Fibroblast of lung (primary cell): ENCODE measurements around the gene SOX12. TPM values are rescaled to one million over a fixed set of nuclear protein-coding genes. Genes with fewer than 3 reads are reported as not detected.

Source experiments
- DNase-seq, 2 donors: peaks; one replicate each; pipeline versions ENCODE4 v3.0.0 to v3.0.0-alpha.2; 2010; ENCODE audit warnings: low read depth in 2 of 2
- H2AFZ ChIP-seq: 2 replicates; pipeline ENCODE4 v1.5.1; 2012; ENCODE audit warnings: low read length, control low read depth, inconsistent platforms
- H3K27ac ChIP-seq: 2 replicates; pipeline ENCODE4 v1.5.1; 2011; ENCODE audit warnings: low read length, control low read depth; ENCODE audit not compliant: insufficient read depth
- H3K27me3 ChIP-seq: 2 replicates; pipeline ENCODE4 v1.5.1; 2011; ENCODE audit warnings: mild to moderate bottlenecking, low read length; ENCODE audit not compliant: control insufficient read depth, insufficient read depth
- H3K36me3 ChIP-seq: 2 replicates; pipeline ENCODE4 v1.5.1; 2011; ENCODE audit warnings: low read length; ENCODE audit not compliant: control insufficient read depth, insufficient read depth
- H3K4me1 ChIP-seq: 2 replicates; pipeline ENCODE4 v1.5.1; 2011; ENCODE audit warnings: low read length; ENCODE audit not compliant: control insufficient read depth, insufficient read depth; ENCODE audit errors: extremely low read depth
- H3K4me2 ChIP-seq: 2 replicates; pipeline ENCODE4 v1.5.1; 2011; ENCODE audit warnings: low read length, control low read depth; ENCODE audit not compliant: insufficient read depth; ENCODE audit errors: extremely low read depth
- H3K4me3 ChIP-seq, 4 experiments: fragments of 200-600 bp in 1 of 4; sonication (generic) in 1 of 4; replicated peaks in 1 of 4; 2 replicates each; pipeline ENCODE4 v1.5.1; 2011 to 2016; ENCODE audit warnings: low read length in 4 of 4, low read depth in 3 of 4, mild to moderate bottlenecking in 3 of 4, control low read depth in 2 of 4, inconsistent platforms in 1 of 4, mixed read lengths in 1 of 4; ENCODE audit not compliant: insufficient read depth in 1 of 4; ENCODE audit errors: control extremely low read depth in 1 of 4
- H3K79me2 ChIP-seq: 2 replicates; pipeline ENCODE4 v1.5.1; 2012; ENCODE audit warnings: mild to moderate bottlenecking, low read length, inconsistent platforms; ENCODE audit not compliant: control insufficient read depth, insufficient read depth
- H3K9ac ChIP-seq: 2 replicates; pipeline ENCODE4 v1.5.1; 2011; ENCODE audit warnings: mild to moderate bottlenecking, low read length, control low read depth; ENCODE audit not compliant: insufficient read depth
- H3K9me3 ChIP-seq: 2 replicates; pipeline ENCODE4 v1.5.1; 2012; ENCODE audit warnings: low read depth, low read length; ENCODE audit not compliant: control insufficient read depth, insufficient read depth
- H4K20me1 ChIP-seq: 2 replicates; pipeline ENCODE4 v1.5.1; 2011; ENCODE audit warnings: low read length; ENCODE audit not compliant: control insufficient read depth, insufficient read depth; ENCODE audit errors: extremely low read depth
- CTCF ChIP-seq, 2 donors: IDR thresholded peaks in 1 of 2; conservative IDR thresholded peaks in 1 of 2; 1 replicate in 1 of 2; 2 replicates in 1 of 2; pipeline ENCODE4 v1.5.1; 2011 to 2012; ENCODE audit warnings: low read length in 2 of 2, control low read depth in 1 of 2, inconsistent platforms in 1 of 2, low read depth in 1 of 2, mild to moderate bottlenecking in 1 of 2
- EZH2 ChIP-seq: IDR thresholded peaks from 2 replicates; pipeline ENCODE4 v1.5.1; 2012; ENCODE audit warnings: low read length, control low read depth, mild to moderate bottlenecking; ENCODE audit errors: missing control alignments
- polyA plus RNA-seq, 2 donors: library from polyadenylated mRNA; depleted of rRNA in 1 of 2; stranded (reverse) in 1 of 2; unstranded in 1 of 2; fragments of >200 nt; gene quantifications; 2 replicates each; pipeline ENCODE4 v1.2.1, GENCODE V29; 2011 to 2012; ENCODE audit warnings: missing spikeins in 1 of 2
- total RNA-seq: library from RNA; depleted of rRNA; stranded (reverse); fragments of >200 nt; gene quantifications from 2 replicates; pipeline ENCODE4 v1.2.1, GENCODE V29; 2014

SOX12 gene
- total and polyA plus RNA-seq, 2 donors (not counting 1 experiment from before 2014, with no cell fraction given) = 4.0 to 7.3 TPM

- TF ChIP-seq EZH2 = no peak
- TF ChIP-seq CTCF (conservative IDR thresholded peaks at IDR 0.05 in 1 of 2, IDR thresholded peaks at IDR 0.05 in 1 of 2; ENCODE audit: low read depth in 1 of 2, low read length in 2 of 2) = no peak
Observed at GRCh38 chr20:312866-313265, 12.5 kb upstream of the SOX12 start.

GRCh38 chr20:313402-313801 is 11.9 kb upstream of the SOX12 start:
- no peak overlapping the region for H3K4me2 ChIP-seq
- no peak overlapping the region for H2AFZ ChIP-seq
- H4K20me1 ChIP-seq = no peaks in the 10 kb centered on the region
- H3K79me2 ChIP-seq = no peaks in the 10 kb centered on the region
- peaks cover 11% of the 10 kb centered on the region for H3K4me1 ChIP-seq
- no peaks in the 10 kb centered on the region for H3K36me3 ChIP-seq
- no peak overlapping the region for H3K9ac ChIP-seq
- DNase-seq = no peak
- no peaks in the 10 kb centered on the region for H3K9me3 ChIP-seq
- no peaks in the 10 kb centered on the region for H3K27me3 ChIP-seq
- no peak overlapping the region for H3K4me3 ChIP-seq
- no peak overlapping the region for H3K27ac ChIP-seq
- TF ChIP-seq EZH2 = no peak
- no peak for TF ChIP-seq CTCF (conservative IDR thresholded peaks at IDR 0.05 in 1 of 2, IDR thresholded peaks at IDR 0.05 in 1 of 2; ENCODE audit: low read depth in 1 of 2, low read length in 2 of 2)

More at GRCh38 chr20:312866-313265, 12.5 kb upstream of the SOX12 start:
- no peaks in the 10 kb centered on the region for H3K36me3 ChIP-seq
- no peaks in the 10 kb centered on the region for H4K20me1 ChIP-seq
- H3K9me3 ChIP-seq = no peaks in the 10 kb centered on the region
- no peaks in the 10 kb centered on the region for H3K79me2 ChIP-seq
- no peak overlapping the region for H3K9ac ChIP-seq
- no peak overlapping the region for H3K4me2 ChIP-seq
- H3K4me3 ChIP-seq = no peak overlapping the region
- H3K27me3 ChIP-seq = no peaks in the 10 kb centered on the region
- no peak overlapping the region for H3K27ac ChIP-seq
- DNase-seq = no peak
- H3K4me1 ChIP-seq = peaks cover 11% of the 10 kb centered on the region
- no peak overlapping the region for H2AFZ ChIP-seq

- H3K27me3 ChIP-seq = no peaks in the 10 kb centered on the region
- no peak overlapping the region for H3K27ac ChIP-seq
- no peaks in the 10 kb centered on the region for H4K20me1 ChIP-seq
- peak overlapping the region; percentile 23 for H3K4me2 ChIP-seq
- H3K4me3 ChIP-seq = no peak overlapping the region
- no peak overlapping the region for H2AFZ ChIP-seq
- no peaks in the 10 kb centered on the region for H3K9me3 ChIP-seq
- H3K36me3 ChIP-seq = no peaks in the 10 kb centered on the region
- peak; percentile 42 to 70 for DNase-seq
- H3K4me1 ChIP-seq = peaks cover 8% of the 10 kb centered on the region
- H3K79me2 ChIP-seq = no peaks in the 10 kb centered on the region
- no peak overlapping the region for H3K9ac ChIP-seq
- TF ChIP-seq CTCF (conservative IDR thresholded peaks at IDR 0.05 in 1 of 2, IDR thresholded peaks at IDR 0.05 in 1 of 2; ENCODE audit: low read depth in 1 of 2, low read length in 2 of 2) (no peak), EZH2 (no peak)
Observed at GRCh38 chr20:313948-314347, 11.4 kb upstream of the SOX12 start.
